ENCODE results near the gene GMDS.

Gene GMDS

DNA sequence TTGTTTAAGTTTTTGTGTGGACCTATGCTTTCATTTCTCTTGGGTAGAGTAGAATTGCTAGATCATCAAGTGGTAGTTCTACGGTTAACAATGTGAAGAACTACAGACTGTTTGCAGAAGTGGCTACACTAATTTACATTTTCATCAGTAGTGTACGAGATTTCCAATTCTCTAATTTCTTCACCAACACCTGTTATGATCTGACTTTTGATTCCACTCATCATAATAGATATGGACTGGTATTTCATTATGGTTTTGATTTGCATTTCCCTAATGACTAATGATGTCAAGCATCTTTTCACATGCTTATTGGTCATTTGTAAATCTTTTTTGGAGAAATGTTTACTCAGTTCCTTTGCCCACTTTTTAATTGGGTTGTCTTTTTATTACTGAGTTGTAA lies 244.4 kb downstream of the GMDS start:
- no peak for TF ChIP-seq SNAI2 (CRISPR knock-in tag; IDR thresholded peaks at IDR 0.05)
- no peak for TF ChIP-seq ZNF565 (CRISPR knock-in tag; conservative IDR thresholded peaks at IDR 0.05; ENCODE audit: low read depth)
- no peak for TF ChIP-seq CSRNP3 (CRISPR knock-in tag; IDR thresholded peaks at IDR 0.05)
- no peak for TF ChIP-seq ARNTL (CRISPR knock-in tag; IDR thresholded peaks at IDR 0.05; ENCODE audit: borderline replicate concordance, low read depth)
- no peak for TF ChIP-seq RARB (CRISPR knock-in tag; IDR thresholded peaks at IDR 0.05)
- no peak for TF ChIP-seq TSHZ2 (CRISPR knock-in tag; IDR thresholded peaks at IDR 0.05)
- no peak for TF ChIP-seq TCF4 (CRISPR knock-in tag; IDR thresholded peaks at IDR 0.05; ENCODE audit: borderline replicate concordance)
- ATAC-seq, result no peak

- no peak for ATAC-seq
- TF ChIP-seq PATZ1 (CRISPR knock-in tag; IDR thresholded peaks at IDR 0.05; ENCODE audit: borderline replicate concordance), result no peak
- TF ChIP-seq BACH2 (CRISPR knock-in tag; IDR thresholded peaks at IDR 0.05; ENCODE audit: borderline replicate concordance), result no peak
- no peak for TF ChIP-seq TOX (CRISPR knock-in tag; IDR thresholded peaks at IDR 0.05; ENCODE audit: borderline replicate concordance)
- TF ChIP-seq CSRNP3 (CRISPR knock-in tag; IDR thresholded peaks at IDR 0.05), result no peak
- no peak for TF ChIP-seq TCF4 (CRISPR knock-in tag; IDR thresholded peaks at IDR 0.05; ENCODE audit: borderline replicate concordance)
- TF ChIP-seq ARNTL (CRISPR knock-in tag; IDR thresholded peaks at IDR 0.05; ENCODE audit: borderline replicate concordance, low read depth), result no peak
- TF ChIP-seq GLIS3 (CRISPR knock-in tag; IDR thresholded peaks at IDR 0.05), result no peak
- TF ChIP-seq OSR1 (CRISPR knock-in tag; IDR thresholded peaks at IDR 0.05), result no peak
- TF ChIP-seq ISL1 (CRISPR knock-in tag; IDR thresholded peaks at IDR 0.05), result no peak
- no peak for TF ChIP-seq SNAI2 (CRISPR knock-in tag; IDR thresholded peaks at IDR 0.05)
- no peak for TF ChIP-seq ZNF8 (CRISPR knock-in tag; IDR thresholded peaks at IDR 0.05)
- no peak for TF ChIP-seq ZNF565 (CRISPR knock-in tag; conservative IDR thresholded peaks at IDR 0.05; ENCODE audit: low read depth)
- TF ChIP-seq PPARA (CRISPR knock-in tag; IDR thresholded peaks at IDR 0.05; ENCODE audit: borderline replicate concordance), result no peak
- no peak for TF ChIP-seq ZC3H10 (CRISPR knock-in tag; IDR thresholded peaks at IDR 0.05)
- no peak for TF ChIP-seq ZFP30 (CRISPR knock-in tag; IDR thresholded peaks at IDR 0.05)
Measured at GRCh38 chr6:1997702-1998101, 247.7 kb downstream of the GMDS start.

- peak; percentile 48; the same call in 2 of the 3 replicates for ATAC-seq
- TF ChIP-seq ZNF70 (CRISPR knock-in tag; IDR thresholded peaks at IDR 0.05), result no peak
- TF ChIP-seq SNAI2 (CRISPR knock-in tag; IDR thresholded peaks at IDR 0.05), result no peak
- TF ChIP-seq GLIS3 (CRISPR knock-in tag; IDR thresholded peaks at IDR 0.05), result no peak
- TF ChIP-seq ISL1 (CRISPR knock-in tag; IDR thresholded peaks at IDR 0.05), result no peak
- TF ChIP-seq, protein P1, sequence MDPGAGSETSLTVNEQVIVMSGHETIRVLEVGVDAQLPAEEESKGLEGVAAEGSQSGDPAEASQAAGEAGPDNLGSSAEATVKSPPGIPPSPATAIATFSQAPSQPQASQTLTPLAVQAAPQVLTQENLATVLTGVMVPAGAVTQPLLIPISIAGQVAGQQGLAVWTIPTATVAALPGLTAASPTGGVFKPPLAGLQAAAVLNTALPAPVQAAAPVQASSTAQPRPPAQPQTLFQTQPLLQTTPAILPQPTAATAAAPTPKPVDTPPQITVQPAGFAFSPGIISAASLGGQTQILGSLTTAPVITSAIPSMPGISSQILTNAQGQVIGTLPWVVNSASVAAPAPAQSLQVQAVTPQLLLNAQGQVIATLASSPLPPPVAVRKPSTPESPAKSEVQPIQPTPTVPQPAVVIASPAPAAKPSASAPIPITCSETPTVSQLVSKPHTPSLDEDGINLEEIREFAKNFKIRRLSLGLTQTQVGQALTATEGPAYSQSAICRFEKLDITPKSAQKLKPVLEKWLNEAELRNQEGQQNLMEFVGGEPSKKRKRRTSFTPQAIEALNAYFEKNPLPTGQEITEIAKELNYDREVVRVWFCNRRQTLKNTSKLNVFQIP (CRISPR knock-in tag; IDR thresholded peaks at IDR 0.05; ENCODE audit: borderline replicate concordance, low read depth), result no peak
- TF ChIP-seq TOX (CRISPR knock-in tag; IDR thresholded peaks at IDR 0.05; ENCODE audit: borderline replicate concordance), result no peak
- TF ChIP-seq PATZ1 (CRISPR knock-in tag; IDR thresholded peaks at IDR 0.05; ENCODE audit: borderline replicate concordance), result no peak
- no peak for TF ChIP-seq TSHZ2 (CRISPR knock-in tag; IDR thresholded peaks at IDR 0.05)
- TF ChIP-seq CSRNP3 (CRISPR knock-in tag; IDR thresholded peaks at IDR 0.05), result no peak
- TF ChIP-seq ZNF565 (CRISPR knock-in tag; conservative IDR thresholded peaks at IDR 0.05; ENCODE audit: low read depth), result no peak
- TF ChIP-seq ZFP3 (CRISPR knock-in tag; IDR thresholded peaks at IDR 0.05), result no peak
- no peak for TF ChIP-seq TCF4 (CRISPR knock-in tag; IDR thresholded peaks at IDR 0.05; ENCODE audit: borderline replicate concordance)
- no peak for TF ChIP-seq ZFP30 (CRISPR knock-in tag; IDR thresholded peaks at IDR 0.05)
- no peak for TF ChIP-seq BACH2 (CRISPR knock-in tag; IDR thresholded peaks at IDR 0.05; ENCODE audit: borderline replicate concordance)
Measured at GRCh38 chr6:1995636-1996035, 249.8 kb downstream of the GMDS start.

Data from SK-N-SH treated with all-trans-retinoic acid at 6 μM for 48 hours (cell line).